T-helper 2 cell treated with Interferon-gamma antibody and Interleukin-4, amounts not matched to agents 100 ng/mL and 5 ng/mL, for 36 hours (primary cell): ENCODE measurements around the gene BAIAP2. TPM values are rescaled to one million over a fixed set of nuclear protein-coding genes. Genes with fewer than 3 reads are reported as not detected.
"Not testable (repeated sequence)": the region's sequence is repeated elsewhere in the genome, so short reads cannot be mapped to it uniquely, and the experiment has no call there.

Source experiments
- intact Hi-C: fragments of 100-400 bp; cut with micrococcal nuclease; formaldehyde crosslinking; loops from one replicate; pipeline ENCODE4 v1.15.1; 2023
- total RNA-seq: library from RNA; stranded (reverse); gene quantifications from 2 replicates; pipeline ENCODE4 v1.2.3, GENCODE V29; 2022

Gene BAIAP2
- total RNA-seq, 1 donor from 2014 or later = 5.5 TPM

GRCh38 chr17:81154016-81154415 lies 119.1 kb downstream of the BAIAP2 start:
- intact Hi-C loops = not testable (repeated sequence)

- intact Hi-C loops = no loop called here
Observed at GRCh38 chr17:81154961-81155360, 120.0 kb downstream of the BAIAP2 start.

DNA sequence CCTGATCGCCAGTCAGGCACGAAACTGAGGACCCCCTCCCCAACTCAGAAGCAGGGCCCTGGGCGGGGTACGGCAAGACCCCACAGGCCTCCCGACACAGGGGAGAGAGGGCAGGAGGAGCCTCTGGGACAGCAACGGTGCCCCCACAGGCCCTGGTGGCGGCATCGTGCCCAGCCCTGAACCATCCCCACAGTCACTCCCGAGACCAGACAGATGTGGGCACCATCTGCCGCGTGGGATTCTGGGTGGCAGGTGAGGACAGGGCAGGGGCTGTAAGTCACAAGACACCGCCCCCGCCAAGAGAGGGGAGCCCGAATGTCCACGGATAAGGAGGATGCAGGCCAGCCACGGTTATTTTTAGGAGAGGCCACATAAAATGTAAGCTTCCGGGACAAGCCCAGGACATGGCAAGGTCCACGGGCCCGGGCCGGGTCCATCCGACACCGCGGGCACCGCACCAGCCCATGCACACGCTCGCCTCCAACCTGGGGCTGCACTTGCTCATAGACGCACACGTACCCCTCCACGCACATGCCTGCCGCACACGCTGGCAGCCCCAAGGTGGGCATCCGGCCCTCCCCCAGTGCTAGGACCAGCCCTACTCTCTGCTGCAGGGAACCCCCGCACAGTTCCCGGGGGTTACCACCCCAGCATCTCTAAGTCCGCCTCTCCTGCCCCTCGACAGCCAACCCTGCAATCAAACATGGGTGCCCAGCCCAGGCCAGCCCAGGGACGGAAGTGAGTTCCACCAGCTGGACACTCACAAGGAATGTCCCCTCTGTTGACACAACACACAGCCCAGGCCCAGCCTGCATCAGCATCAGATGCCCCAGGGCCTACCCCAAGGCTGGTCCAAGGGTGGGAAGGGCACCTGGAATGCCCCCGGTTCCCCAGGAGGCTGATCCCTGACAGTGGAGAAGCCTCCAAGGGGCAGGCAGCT lies 122.2 kb downstream of the BAIAP2 start:
- intact Hi-C loops = no loop called here

DNA sequence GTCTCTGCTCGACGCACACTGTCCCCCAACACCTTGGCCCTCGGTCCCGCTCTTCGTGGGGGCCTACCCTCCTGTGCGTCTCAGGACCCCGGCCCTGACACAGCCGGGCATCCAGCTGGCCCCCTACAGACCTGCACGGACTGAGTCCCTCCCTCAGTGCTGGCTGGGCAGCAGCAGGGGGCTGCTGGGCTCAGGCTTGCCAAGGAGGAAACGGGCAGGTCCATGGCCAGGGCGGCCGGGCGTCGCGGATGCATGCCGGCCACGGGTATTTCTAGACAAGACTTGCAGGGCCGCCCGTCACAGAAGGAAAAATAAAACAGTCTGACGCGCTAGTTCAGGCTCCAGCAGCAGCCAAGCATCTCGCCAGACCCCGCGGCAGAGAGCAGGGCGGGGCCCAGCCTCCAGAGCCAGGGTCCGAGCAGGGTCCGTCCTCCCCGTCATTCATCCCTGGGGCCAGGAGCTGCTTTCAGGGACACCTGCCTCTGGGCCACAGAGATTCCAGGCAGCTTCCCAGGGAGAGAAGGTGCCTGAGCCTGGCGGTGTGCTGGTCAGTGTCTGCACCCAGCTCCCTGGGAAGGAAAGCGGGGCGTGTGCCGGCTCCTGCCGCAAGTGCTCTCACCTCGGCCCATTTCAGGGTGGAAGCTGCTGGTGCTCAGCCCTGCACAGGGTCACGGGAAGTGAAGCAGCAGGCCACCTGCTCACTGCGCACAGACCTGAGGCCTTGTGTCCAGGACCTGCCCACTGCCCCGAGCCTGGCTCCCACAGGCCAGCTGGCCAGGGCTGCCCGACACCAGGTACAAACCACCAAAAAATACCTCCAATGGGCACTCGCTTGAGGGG lies 123.1 kb downstream of the BAIAP2 start:
- intact Hi-C loops = no loop called here

DNA sequence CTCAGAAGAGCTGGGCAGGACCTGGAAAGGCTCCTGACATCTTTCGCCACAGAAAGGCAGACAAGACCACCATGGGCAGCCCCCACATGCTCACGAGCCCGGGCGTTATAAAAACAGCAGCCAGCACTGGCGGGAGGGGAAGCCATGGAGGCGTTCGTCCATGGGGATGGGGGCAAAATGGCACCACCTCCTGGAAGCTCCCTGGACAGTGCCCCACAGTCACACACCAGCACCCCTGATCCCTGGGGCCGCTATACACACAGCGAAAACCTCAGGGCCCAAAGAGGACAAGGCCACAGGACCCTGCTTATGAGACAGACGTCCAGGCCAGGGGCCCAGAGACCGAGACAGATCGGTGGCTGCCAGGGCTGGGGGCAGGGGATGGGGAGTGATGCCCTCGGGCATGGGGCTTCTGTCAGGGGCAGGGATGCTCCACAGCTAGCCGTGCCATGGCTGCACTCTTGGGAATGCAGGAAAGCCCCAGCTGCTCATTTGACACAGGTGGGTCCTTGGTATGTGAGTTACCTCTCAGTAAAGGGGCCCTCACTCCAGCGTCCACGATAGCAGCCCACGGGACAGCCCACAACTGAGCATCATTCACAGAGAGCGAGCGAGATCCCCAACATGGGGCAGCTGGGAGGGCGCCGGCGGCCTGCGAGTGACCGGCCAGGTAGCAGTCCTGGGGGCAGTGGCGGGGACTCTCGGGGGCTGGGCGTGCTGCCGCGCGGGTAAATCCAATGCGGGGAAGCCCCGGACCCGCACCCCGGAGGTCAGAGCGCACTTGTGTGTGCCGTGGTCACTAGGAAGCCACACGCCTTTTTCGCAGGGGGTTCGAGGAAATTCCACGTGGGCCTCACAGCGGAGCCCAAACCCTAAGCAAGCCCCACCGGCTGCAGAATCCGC lies 124.0 kb downstream of the BAIAP2 start:
- intact Hi-C loops = no loop called here

GRCh38 chr17:81159611-81160265 lies 124.8 kb downstream of the BAIAP2 start:
- intact Hi-C loops = no loop called here

DNA sequence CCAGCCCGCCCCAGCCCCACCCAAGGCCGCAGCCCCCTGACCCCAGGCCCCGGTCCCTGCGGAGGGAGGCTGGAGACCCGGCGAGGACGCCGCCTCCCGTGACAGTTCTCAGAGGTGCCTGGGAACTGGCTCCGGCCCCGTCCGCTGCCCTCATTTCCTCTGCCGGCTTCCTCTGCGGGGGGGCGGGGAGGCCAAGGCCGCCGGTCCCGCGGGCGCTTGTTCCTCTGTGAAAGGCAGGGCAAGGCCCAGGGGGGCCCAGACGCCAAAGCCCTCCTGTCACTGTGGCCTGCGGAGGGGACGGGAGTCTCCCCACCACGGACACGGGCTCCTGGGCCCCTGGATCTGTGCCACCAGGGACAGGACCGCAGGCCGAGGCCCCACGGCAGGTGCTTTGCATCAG lies 125.4 kb downstream of the BAIAP2 start:
- intact Hi-C loops = no loop called here

DNA sequence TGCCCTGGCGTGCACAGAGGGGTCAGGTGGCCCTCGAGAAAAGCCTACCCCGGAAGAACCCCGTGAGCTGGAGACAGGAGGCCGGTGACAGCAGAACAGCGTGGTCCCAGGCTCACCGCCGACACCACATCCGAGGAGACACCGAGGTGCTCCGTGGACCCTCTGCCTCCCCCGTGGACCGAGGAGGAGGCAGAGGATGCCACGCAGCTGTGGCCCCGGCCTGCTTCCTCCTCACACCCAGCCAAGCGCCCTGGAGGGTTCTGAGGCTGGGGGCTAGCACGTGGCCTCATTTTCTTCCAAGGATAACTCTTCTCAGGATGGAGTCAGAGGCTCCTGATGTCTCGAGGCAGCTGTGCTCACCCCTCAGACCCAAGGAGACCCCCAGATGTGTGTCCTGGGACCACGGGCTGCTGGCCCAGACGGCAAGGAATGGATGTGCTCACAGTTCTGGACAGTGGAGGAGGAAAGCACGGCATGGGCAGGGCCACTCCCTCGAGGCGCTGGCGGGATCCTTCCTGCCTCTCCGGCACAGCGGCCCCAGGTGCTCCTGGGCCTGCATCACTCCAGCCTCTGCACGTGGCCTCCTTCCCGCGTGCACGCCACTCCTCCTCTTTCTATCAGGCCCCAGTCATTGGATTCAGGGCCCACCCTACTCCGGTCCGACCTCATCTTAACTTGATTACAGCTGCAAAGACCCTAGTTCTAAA lies 125.9 kb downstream of the BAIAP2 start:
- intact Hi-C loops = no loop called here

DNA sequence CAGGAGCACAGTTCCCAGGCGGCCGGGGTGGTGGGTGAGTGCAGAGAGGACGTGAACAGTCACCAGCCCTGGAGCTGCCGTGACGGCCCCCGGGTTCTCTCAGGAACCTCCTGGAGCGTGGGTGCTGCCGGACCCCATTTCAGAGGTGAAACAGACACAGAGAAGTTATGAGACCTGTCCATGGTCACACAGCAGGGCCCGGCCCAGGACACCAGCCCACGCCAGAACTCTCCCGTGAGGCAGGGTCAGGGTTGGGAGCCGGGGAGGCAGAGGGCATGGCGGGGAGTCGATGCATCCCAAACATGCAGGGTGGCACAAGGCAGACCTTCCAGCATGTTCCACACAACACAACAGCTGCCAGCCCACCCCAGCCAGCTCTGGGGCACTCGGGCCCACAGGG lies 126.6 kb downstream of the BAIAP2 start:
- intact Hi-C loops = no loop called here

DNA sequence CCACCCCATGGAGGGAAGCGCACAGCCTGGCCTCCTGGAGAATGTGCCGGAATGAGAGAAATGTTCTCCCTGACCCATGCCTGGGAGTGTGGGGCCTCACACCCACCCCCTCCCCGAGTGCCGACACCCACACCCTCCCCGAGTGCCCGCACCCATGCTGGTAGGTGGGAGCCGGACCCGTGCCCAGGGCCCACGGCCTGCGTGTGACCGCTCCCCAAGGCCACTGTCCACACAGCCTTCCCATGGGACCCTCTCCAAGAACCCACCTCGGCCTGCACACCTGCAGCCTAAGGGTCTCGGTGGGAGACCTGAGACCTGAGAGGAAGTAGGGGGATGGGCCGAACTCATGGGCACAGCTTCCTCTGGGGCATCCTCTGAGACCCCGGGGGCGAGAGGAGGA lies 127.0 kb downstream of the BAIAP2 start:
- intact Hi-C loops = no loop called here

DNA sequence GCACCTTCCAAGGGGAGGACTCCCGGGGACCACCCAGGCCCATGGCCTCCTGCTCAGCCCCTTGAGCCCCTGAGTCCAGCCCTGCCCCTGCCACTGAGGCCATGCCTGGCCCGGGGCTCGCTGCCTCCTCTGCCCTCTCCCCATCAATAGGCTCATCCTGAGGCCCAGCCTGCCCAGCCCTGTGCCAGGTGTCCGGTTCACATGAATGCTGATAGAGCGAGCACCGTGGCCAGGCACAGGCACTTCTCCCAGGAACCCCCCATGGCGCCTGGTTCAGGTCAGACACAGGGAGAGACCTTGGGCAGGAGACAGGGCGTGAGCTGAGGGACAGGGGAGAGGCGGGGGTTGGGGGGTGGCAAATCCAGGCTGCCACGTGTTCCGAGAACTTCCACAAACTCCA lies 127.5 kb downstream of the BAIAP2 start:
- intact Hi-C loops = no loop called here

- intact Hi-C loops = no loop called here
Observed at GRCh38 chr17:81163051-81163695, 128.2 kb downstream of the BAIAP2 start.

DNA sequence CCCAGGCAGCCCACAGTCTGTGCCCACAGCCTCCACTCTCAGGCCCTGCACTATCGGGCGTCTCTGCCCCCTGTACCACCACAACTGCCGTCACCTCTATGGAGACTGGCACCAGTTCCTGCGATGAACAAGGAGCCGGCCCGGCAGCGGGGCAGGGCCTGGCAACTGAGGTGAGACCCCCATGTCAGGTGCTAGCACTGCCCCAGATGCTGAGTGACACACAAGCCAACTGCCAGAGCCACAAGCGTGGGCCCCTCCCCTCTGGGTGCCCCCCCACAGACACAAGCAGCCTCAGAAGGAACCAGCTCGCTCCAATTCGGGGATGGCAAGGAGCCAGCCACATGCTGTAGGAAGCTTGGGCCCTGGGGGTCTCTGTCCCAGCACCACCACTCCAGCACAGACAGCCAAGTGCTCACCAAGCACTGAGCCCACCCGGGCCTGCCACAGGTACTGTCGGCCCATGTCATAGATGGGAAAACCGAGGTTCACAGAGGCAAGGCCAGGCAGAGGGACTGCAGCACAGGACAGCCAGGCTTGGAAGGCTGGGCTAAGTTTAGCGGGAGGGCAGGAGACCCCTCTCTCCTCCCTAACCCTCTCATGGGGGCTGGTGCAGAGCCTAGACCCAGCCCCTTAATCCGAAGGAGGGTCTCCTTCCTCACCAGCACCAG lies 128.9 kb downstream of the BAIAP2 start:
- intact Hi-C loops = no loop called here

DNA sequence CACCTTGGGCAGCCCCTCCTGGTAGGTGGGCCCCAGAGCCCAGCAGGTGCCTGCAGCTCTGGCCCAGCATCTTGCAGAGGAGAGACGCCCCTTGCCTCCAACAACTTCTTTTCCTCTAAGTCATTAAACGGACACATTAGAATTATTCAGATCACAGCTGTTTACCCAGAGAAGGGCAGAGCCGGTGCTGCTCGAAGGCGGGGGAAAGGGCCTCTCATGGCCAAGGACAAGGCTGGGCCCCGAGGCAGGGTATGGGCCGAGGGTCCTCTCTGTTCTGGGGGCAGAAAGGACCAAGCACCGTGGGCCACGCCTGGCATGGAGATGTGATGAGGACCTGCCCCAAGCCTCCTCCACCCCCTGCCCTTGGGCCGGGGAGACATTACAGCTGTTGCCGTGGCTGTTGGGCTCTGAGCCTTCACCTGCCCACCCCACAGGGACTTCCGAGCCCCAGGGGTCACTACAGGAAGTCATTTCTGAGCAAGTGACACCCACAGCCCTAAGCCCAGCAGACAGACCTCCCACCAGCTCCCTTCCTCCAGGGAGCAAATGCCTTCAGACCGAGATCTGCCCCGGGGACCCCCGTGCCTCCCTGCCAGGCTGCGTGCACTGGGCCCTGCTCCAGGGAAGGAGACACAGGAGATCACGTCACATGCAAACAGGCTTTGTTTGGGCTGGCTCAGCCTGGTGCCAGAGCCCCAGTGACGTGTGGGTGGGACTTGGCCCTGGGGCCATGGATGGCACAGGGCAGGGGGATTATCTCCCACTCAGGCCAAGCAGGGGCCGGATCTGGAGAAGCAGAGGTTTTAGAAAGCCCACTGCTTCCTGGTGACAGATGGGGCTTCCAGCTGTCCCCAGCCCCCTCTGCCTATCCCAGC lies 129.7 kb downstream of the BAIAP2 start:
- intact Hi-C loops = no loop called here

- intact Hi-C loops = no loop called here
Observed at GRCh38 chr17:81165246-81166032, 130.5 kb downstream of the BAIAP2 start, which contains the start of gene PVALEF. TSS of gene PVALEF (plus strand) at chr17:81165507. CDS start at chr17:81181227, 15,720 bp downstream.

DNA sequence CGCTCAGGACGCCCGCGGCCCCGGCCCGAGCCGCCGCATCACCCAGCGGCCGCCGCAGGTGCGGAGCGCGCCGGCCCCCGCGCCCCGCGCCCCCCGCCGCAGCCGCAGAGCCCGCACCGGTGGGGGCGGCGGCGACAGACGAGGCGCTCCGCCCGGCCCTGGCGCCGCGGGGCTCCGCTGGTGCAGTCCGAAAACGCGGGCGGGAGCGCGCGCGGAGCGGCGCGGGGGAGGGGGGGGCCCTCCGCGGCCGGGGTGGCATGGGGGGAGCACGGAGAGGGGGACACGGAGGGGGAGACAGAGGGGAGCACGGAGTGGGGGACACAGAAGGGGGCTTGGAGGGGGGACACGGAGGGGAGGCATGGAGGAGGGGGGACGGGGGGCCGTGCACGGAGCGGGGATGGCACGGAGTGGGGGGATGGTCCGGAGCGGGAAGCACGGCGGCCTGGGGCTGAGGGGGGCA lies 131.1 kb downstream of the BAIAP2 start, which contains the start of gene AATK:
Gene AATK, minus strand, starts transcription at position 189 of the 460 bp plus-strand sequence. CDS start 229 bp downstream, outside the sequence.
- intact Hi-C loops = no loop called here
